ENCODE data around the gene KCNT1. TPM values are rescaled to one million over a fixed set of nuclear protein-coding genes. Genes with fewer than 3 reads are reported as not detected.

KCNT1 gene
- total RNA-seq, 2 donors from 2014 or later, result 0.08 TPM; not detected in 1

DNA sequence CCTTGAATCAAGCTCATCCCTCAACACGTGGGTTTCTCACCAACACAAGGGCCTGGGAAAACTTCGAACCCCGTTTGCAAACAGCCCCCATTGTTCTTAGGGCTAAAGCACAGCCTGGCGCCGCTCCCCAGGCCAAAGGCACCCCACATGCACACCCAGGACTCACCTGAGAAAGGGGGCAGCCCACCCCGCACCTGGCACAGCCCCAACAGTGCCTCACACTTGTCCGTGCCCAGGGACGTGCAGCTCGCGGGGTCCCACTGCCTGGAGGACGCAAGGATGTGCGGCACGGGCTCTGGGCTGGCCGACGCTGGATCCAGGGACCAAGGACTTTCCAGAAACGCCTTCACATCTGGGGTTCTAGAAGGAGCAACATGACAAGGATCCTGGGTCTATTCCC, 5.5 kb upstream of the KCNT1 start:
- DNase-seq, result no peak
- intact Hi-C loops (cut with DNase I), result no loop called here
- Histone ChIP-seq H3K9ac (ENCODE audit: low read depth in 2 of 2, low read length in 2 of 2) (no peak overlapping the region), H3K27me3 (no peaks in the 10 kb centered on the region), H3K27ac (no peak overlapping the region), H3K4me3 (no peak overlapping the region), H3K9me3 (no peaks in the 10 kb centered on the region), H3K36me3 (no peaks in the 10 kb centered on the region), H3K4me1 (no peaks in the 10 kb centered on the region)
- TF ChIP-seq, protein P1, sequence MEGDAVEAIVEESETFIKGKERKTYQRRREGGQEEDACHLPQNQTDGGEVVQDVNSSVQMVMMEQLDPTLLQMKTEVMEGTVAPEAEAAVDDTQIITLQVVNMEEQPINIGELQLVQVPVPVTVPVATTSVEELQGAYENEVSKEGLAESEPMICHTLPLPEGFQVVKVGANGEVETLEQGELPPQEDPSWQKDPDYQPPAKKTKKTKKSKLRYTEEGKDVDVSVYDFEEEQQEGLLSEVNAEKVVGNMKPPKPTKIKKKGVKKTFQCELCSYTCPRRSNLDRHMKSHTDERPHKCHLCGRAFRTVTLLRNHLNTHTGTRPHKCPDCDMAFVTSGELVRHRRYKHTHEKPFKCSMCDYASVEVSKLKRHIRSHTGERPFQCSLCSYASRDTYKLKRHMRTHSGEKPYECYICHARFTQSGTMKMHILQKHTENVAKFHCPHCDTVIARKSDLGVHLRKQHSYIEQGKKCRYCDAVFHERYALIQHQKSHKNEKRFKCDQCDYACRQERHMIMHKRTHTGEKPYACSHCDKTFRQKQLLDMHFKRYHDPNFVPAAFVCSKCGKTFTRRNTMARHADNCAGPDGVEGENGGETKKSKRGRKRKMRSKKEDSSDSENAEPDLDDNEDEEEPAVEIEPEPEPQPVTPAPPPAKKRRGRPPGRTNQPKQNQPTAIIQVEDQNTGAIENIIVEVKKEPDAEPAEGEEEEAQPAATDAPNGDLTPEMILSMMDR (IDR thresholded peaks at IDR 0.05), result no peak

DNA sequence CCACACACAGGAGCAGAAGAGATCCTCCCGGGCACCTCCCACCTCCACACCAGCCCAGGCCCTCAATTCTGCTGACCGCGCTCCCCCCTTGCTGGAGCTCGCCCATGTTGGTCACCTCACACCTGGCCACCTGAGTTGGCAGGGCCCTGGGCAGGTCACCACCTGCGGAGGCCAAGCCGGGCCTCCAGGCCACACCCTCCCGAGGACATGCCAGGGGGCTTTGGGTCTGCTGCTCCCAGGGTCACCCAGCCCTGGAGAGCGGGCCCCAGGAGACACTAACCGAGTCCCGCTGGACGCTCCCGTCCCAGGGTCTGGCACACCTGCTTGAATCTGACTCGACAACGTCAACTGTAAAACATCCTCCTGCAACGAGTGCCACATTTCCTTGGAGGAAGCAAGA, 4.8 kb upstream of the KCNT1 start:
- intact Hi-C loops (cut with DNase I), result no loop called here
- H3K36me3 ChIP-seq, result no peaks in the 10 kb centered on the region

DNA sequence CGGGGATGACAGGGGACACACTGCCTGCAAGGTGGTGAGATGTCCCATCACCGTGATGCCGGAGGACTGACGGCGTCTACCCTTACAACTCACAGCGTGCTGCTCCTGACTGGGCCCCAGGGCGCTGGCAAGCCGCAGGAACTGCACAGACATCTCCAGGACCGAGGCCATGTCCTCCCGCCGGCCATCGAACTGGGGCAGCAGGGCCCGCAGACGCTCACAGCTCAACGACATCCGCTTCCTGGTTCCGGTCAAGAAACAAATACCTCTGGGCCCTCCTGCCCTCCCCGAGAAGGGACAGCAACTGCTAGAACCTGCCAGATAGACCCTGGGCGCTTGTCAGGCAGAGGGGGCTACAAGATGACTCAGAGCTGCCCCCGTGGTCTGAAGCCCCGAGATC, 3.7 kb upstream of the KCNT1 start:
- TF ChIP-seq, protein P1 (IDR thresholded peaks at IDR 0.05), result no peak
- H3K9ac ChIP-seq (ENCODE audit: low read depth in 2 of 2, low read length in 2 of 2), result no peak overlapping the region
- H3K9me3 ChIP-seq, result no peaks in the 10 kb centered on the region
- no peaks in the 10 kb centered on the region for H3K36me3 ChIP-seq
- H3K4me1 ChIP-seq, result no peaks in the 10 kb centered on the region
- peaks cover 10% of the 10 kb centered on the region for H3K27me3 ChIP-seq
- no peak for DNase-seq
- H3K27ac ChIP-seq, result no peak overlapping the region
- intact Hi-C loops (cut with DNase I), result no loop called here
- no peak overlapping the region for H3K4me3 ChIP-seq

More for the DNA sequence above, 4.8 kb upstream of the KCNT1 start:
- no peaks in the 10 kb centered on the region for H3K9me3 ChIP-seq
- H3K4me1 ChIP-seq, result no peaks in the 10 kb centered on the region
- DNase-seq, result no peak
- TF ChIP-seq, protein P1 (IDR thresholded peaks at IDR 0.05), result no peak
- peaks cover 1% of the 10 kb centered on the region for H3K27me3 ChIP-seq
- H3K4me3 ChIP-seq, result no peak overlapping the region
- H3K27ac ChIP-seq, result no peak overlapping the region
- H3K9ac ChIP-seq (ENCODE audit: low read depth in 2 of 2, low read length in 2 of 2), result no peak overlapping the region

DNA sequence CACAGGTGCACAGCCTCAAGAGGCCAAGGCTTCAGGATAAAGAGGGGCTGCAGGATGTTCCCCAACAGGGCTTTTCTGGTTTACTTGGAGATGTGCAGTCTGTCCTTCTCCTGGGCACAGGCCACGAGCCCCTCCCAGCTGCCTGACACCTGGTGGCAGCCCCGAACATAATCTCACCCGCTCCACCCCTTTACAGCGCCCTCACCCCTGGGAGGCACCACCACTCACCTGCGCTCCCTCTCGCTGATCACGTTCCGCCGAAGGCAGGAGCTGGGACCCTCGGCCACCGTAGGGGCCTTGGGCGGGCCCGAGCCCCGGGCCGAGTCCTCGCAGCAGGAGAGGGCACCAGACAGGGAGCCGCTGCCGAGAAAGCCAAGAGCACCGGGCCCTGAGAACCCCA, 3.2 kb upstream of the KCNT1 start:
- Histone ChIP-seq H3K9ac (ENCODE audit: low read depth in 2 of 2, low read length in 2 of 2) (no peak overlapping the region), H3K36me3 (no peaks in the 10 kb centered on the region), H3K4me1 (no peaks in the 10 kb centered on the region), H3K9me3 (no peaks in the 10 kb centered on the region), H3K27me3 (peaks cover 10% of the 10 kb centered on the region), H3K4me3 (no peak overlapping the region), H3K27ac (no peak overlapping the region)
- TF ChIP-seq, protein P1 (IDR thresholded peaks at IDR 0.05), result no peak
- intact Hi-C loops (cut with DNase I), result no loop called here
- DNase-seq, result no peak

DNA sequence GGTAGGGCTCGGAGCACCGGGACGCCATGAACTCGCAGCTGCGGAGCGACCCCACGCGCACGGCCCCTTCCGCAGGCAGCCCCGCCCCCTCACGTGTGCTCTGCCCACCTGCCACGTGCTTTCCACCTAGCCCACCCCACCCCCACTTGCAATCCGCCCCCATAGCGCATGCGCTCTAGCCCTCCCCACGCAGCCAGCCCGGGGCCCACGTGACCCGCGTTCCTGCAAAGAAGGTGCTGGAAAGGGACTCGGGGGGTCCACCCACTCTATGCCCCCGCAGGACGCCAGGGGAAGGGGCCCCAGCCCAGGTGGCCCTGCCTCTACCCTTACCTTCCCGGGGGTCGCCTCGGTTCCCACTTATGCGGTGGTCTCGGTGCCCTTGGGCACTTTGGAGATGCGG, 2.5 kb upstream of the KCNT1 start, which contains the start of gene SOHLH1:
Gene SOHLH1 (minus strand): TSS at position 42 of the 400 bp plus-strand sequence. CDS start 14 bp downstream, at position 28.
- TF ChIP-seq, protein P1 (IDR thresholded peaks at IDR 0.05), result no peak
- Histone ChIP-seq H3K36me3 (no peaks in the 10 kb centered on the region), H3K4me3 (no peak within 1 kb of the TSS), H3K9me3 (no peaks in the 10 kb centered on the region), H3K27ac (no peak within 1 kb of the TSS), H3K4me1 (no peaks in the 10 kb centered on the region), H3K9ac (ENCODE audit: low read depth in 2 of 2, low read length in 2 of 2) (no peak within 1 kb of the TSS), H3K27me3 (peaks cover 10% of the 10 kb centered on the region)
- no peak for DNase-seq
- intact Hi-C loops (cut with DNase I), result no loop called here

Data from colonic mucosa (tissue), 4 donors.